Subcutaneous abdominal adipose tissue (tissue), 5 donors: ENCODE results near the gene GFER.
A peak's percentile ranks its signal among the peaks of the same experiment; 100 is the strongest.
"Not testable (repeated sequence)": the region's sequence is repeated elsewhere in the genome, so short reads cannot be mapped to it uniquely, and the experiment has no call there.

Experiments used
- H3K27ac ChIP-seq: one replicate; pipeline ENCODE4 v1.7.0; 2013; ENCODE audit warnings: low read depth, mild to moderate bottlenecking, inconsistent platforms, low read length, moderate library complexity
- H3K27me3 ChIP-seq, 5 donors: one replicate each; pipeline ENCODE4 v1.7.0; 2013; ENCODE audit warnings: low read length in 5 of 5, inconsistent platforms in 1 of 5; ENCODE audit not compliant: control insufficient read depth in 5 of 5, insufficient read depth in 4 of 5
- H3K36me3 ChIP-seq, 5 donors: one replicate each; pipeline ENCODE4 v1.7.0; 2013; ENCODE audit warnings: low read length in 5 of 5; ENCODE audit not compliant: control insufficient read depth in 5 of 5, insufficient read depth in 5 of 5
- H3K4me1 ChIP-seq, 5 donors: one replicate each; pipeline ENCODE4 v1.7.0; 2013; ENCODE audit warnings: low read length in 5 of 5, mild to moderate bottlenecking in 3 of 5, moderate library complexity in 1 of 5; ENCODE audit not compliant: control insufficient read depth in 5 of 5, insufficient read depth in 5 of 5
- H3K4me3 ChIP-seq, 5 donors: one replicate each; pipeline ENCODE4 v1.7.0; 2013; ENCODE audit warnings: low read length in 5 of 5, low read depth in 1 of 5
- H3K9ac ChIP-seq, 5 donors: one replicate each; pipeline ENCODE4 v1.7.0; 2013; ENCODE audit warnings: low read length in 5 of 5, mild to moderate bottlenecking in 4 of 5, moderate library complexity in 3 of 5
- H3K9me3 ChIP-seq, 5 donors: one replicate each; pipeline ENCODE4 v1.7.0; 2013; ENCODE audit warnings: low read length in 5 of 5; ENCODE audit not compliant: control insufficient read depth in 5 of 5
- donor health status: healthy.
- donor health status: healthy.
- donor health status: healthy.
- donor health status: healthy.
- donor health status: healthy.

Gene GFER

DNA sequence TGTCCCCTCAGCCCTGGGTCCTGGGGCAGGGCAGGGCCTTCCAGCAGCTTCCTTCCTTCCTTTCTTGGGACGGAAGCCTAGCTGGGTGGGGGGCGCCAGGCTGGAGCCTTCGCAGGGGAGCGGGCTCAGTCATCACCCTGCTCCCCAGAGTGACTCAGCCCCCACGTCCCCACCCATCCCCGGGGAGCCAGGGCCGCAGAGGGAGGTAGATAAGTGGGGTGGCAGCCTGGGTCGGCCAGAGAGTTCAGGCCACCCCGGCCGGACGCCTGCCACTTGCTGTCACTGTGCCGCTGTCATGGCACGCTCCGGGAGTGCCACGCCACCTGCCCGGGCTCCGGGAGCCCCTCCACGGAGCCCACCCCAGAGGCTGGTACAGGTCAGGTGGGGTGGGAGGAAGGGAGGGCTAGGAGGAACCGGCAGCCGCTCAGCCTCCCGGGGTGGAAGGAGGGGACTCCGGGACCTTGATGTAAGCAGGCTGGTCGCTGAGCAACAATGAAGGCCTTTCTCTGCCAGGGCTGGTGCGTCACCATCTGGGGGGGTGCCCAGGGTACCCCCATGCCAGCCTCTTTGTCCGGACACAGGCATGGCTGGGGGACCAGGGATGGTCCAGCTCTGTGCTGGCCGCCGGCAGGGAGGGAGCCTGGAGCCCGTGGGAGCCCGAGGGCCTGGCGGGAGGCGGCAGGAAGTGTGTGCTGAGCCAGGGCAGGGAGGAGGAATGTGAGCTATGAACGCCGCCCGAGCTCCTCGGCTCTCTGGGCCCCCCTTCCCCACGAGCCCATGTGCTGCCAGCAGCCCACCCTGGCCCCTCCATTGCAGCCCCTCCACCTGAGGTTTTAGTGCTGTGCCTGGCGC lies 49.3 kb downstream of the GFER start:
- H3K27ac ChIP-seq = peak overlapping the region; percentile 86
- H3K36me3 ChIP-seq = peaks cover 0 to 23% (median 19%) of the 10 kb centered on the region in 5 donors
- no peaks in the 10 kb centered on the region for H3K9me3 ChIP-seq
- peak overlapping the region; percentile 53 to 70 (median 62) for H3K4me3 ChIP-seq
- H3K4me1 ChIP-seq = peaks cover 4 to 93% (median 79%) of the 10 kb centered on the region in 5 donors
- no peaks in the 10 kb centered on the region for H3K27me3 ChIP-seq
- peak overlapping the region; percentile 51 to 76 (median 59) for H3K9ac ChIP-seq

DNA sequence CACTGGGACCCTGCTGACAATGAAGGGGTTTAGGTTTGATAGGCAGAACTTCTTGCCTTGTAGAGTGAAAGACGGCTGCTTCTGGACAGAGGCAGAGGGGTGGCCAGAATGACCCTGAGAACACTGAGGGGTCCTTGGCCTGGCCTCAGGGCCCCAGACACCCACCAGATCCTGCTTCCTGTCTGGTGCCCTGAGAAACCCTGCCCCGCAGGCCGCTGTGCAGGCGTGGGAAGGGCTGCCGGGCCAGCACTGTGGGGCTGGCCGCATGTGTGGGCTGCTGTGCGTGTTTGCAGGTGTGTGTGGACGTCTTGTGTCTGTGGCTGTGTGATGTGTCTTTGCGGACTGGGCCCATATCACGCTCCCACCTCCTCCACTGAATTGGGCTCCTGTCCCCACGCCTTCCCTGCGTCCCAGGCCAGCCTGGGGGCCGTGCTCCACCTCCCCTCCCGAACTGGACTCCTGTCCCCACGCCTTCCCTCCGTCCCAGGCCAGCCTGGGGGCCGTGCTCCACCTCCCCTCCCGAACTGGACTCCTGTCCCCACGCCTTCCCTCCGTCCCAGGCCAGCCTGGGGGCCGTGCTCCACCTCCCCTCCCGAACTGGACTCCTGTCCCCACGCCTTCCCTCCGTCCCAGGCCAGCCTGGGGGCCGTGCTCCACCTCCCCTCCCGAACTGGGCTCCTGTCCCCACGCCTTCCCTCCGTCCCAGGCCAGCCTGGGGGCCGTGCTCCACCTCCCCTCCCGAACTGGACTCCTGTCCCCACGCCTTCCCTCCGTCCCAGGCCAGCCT lies 50.1 kb downstream of the GFER start:
- Histone ChIP-seq H3K9ac (peak overlapping the region; percentile 51 to 76 (median 59)), H3K36me3 (peaks cover 0 to 23% (median 19%) of the 10 kb centered on the region in 5 donors), H3K27ac (peak overlapping the region; percentile 86), H3K4me1 (peaks cover 2 to 93% (median 79%) of the 10 kb centered on the region in 5 donors), H3K4me3 (peak overlapping the region; percentile 53 to 70 (median 62))
- H3K9me3 ChIP-seq, H3K27me3 ChIP-seq: not testable (repeated sequence)

DNA sequence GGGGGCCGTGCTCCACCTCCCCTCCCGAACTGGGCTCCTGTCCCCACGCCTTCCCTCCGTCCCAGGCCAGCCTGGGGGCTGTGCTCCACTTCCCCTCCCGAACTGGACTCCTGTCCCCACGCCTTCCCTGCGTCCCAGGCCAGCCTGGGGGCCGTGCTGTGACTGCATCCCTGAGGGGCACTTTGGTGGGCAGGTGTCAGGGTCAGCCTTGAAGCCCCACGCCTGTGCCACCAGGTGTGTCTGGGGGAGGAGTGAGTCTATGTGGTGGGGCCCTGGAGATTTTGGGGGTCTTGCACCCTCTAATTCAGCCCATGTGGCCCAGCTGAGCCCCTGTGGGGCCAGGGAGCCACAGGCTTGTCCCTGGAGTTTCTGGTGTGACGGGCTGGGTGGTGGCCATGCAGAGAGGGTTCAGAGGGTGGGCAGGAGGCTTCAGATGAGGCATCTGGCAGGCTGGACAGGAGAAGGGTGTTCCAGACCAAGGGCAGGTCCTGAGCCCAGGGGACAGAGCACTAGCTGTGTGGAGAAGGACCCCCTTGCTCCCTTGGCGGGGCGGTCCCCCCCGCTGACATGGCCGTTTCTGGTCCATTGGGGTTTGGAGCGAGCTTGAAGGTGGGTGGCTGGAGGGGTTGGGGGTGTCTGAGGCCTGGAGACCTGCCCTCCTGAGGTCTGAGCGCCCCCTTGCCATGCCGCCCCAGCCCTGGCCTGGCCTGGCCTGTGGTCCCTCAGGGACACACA lies 50.9 kb downstream of the GFER start:
- Histone ChIP-seq H3K9ac (peak overlapping the region in 4 of 5 donors; percentile 8 to 66 (median 32)), H3K9me3 (no peaks in the 10 kb centered on the region), H3K4me3 (peak overlapping the region in 4 of 5 donors; percentile 38 to 59 (median 59)), H3K36me3 (peaks cover 0 to 19% (median 15%) of the 10 kb centered on the region in 5 donors), H3K4me1 (peaks cover 4 to 93% (median 81%) of the 10 kb centered on the region in 5 donors), H3K27ac (peak overlapping the region; percentile 70), H3K27me3 (no peaks in the 10 kb centered on the region)

DNA sequence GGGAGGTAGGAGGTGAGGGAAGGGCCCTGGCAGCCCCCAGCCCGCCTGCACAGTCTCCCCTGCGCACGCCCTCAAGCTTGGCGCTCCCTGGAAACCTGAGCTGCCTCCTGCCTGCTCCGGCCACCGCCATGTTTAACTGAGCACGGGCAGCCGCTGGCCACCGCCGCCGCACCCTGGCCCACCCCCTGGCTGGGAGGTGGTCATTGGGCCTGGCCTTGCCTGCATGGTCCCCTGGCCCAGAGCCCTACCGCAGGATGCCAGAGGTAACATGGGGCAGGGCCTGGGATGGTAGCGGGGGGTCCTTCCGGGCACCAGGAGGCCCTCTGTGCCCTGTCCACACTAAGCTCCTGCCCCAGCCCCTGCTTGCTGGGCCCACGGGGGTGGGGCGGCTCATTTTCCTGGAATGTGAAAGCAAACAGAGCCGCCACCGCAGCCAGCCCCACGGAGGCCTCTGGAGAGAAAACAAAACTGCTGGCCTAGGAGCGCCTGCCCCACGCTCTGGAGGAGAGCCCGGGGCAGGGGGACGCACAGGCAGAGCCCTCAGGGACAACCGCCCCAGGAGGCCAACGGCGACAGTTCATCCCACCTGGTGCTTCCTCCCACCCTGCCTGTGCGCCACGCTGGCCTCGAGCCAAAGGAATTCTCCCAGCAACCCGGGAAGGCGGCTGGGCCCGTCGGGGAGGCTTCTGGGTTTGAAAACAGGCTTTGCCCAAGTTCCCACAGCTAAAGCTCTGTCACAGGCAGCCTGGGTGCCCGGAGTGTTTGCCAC lies 51.6 kb downstream of the GFER start:
- Histone ChIP-seq H3K4me3 (peak overlapping the region in 4 of 5 donors; percentile 38 to 59 (median 59)), H3K9ac (peak overlapping the region in 3 of 5 donors; percentile 52 to 66 (median 52)), H3K27me3 (no peaks in the 10 kb centered on the region), H3K36me3 (peaks cover 0 to 16% (median 13%) of the 10 kb centered on the region in 5 donors), H3K27ac (peak overlapping the region; percentile 70), H3K9me3 (no peaks in the 10 kb centered on the region), H3K4me1 (peaks cover 4 to 94% (median 88%) of the 10 kb centered on the region in 5 donors)

DNA sequence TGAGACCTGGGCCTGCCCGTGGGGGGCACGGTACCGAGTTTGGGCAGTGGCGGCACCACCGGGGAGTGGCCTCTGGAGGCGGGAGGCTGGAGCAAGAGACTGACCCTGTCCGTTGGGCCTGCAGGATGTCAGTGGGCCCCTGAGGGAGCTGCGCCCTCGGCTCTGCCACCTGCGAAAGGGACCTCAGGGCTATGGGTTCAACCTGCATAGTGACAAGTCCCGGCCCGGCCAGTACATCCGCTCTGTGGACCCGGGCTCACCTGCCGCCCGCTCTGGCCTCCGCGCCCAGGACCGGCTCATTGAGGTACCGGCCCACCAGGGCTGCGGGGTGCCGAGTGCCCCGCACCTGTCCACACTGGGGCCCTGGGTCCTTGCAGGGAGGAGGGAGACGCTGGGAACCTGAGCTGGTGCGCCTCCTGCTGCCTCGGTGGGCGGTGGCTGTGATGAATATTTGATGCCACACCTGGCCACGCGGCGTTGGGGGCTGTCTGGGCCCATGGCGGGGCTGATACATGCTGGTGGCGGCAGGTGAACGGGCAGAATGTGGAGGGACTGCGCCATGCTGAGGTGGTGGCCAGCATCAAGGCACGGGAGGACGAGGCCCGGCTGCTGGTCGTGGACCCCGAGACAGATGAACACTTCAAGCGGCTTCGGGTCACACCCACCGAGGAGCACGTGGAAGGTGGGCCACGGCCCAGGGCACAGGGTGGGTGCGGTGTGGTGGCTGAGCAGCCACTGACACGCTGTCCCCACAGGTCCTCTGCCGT lies 52.4 kb downstream of the GFER start:
- Histone ChIP-seq H3K9me3 (no peaks in the 10 kb centered on the region), H3K36me3 (peaks cover 0 to 17% (median 13%) of the 10 kb centered on the region in 5 donors), H3K9ac (peak overlapping the region in 3 of 5 donors; percentile 2 to 52 (median 52)), H3K4me3 (peak overlapping the region in 4 of 5 donors; percentile 38 to 59 (median 59)), H3K27ac (peak overlapping the region; percentile 70), H3K27me3 (no peaks in the 10 kb centered on the region), H3K4me1 (peaks cover 4 to 94% (median 88%) of the 10 kb centered on the region in 5 donors)

DNA sequence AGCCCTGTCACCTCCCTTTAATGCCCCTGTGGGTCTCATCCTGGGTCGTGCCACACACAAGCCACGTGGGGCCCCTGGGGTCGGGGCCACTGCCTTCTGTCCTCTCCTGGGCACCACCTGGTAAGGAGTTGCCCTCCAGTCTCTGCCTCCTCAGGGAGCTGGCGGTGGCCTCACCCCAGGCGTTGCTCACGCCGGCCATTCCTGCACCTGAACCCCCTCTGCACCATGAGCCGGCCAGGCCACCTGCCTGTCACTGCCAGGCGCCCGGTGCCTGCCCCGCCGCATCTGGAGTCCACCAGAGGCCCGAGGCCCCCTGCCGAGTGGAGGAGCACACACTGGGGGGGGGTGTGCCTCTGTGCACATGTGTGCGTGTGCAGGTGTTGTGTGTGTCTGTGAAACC lies 53.1 kb downstream of the GFER start:
- Histone ChIP-seq H3K27me3 (no peaks in the 10 kb centered on the region), H3K4me1 (peaks cover 4 to 91% (median 86%) of the 10 kb centered on the region in 5 donors), H3K4me3 (peak overlapping the region in 1 of 5 donors; percentile 59), H3K9me3 (no peaks in the 10 kb centered on the region), H3K36me3 (peaks cover 0 to 17% (median 13%) of the 10 kb centered on the region in 5 donors), H3K27ac (peak overlapping the region; percentile 70), H3K9ac (peak overlapping the region in 1 of 5 donors; percentile 2)
